Activated CD4-positive, alpha-beta T cell treated with anti-CD3 and anti-CD28 coated beads for 1 hour (primary cell): ENCODE measurements around the gene PHACTR3.

Source experiments
- DNase-seq: peaks from one replicate; pipeline ENCODE4 v3.0.0-alpha.2; 2020

PHACTR3 gene

DNA sequence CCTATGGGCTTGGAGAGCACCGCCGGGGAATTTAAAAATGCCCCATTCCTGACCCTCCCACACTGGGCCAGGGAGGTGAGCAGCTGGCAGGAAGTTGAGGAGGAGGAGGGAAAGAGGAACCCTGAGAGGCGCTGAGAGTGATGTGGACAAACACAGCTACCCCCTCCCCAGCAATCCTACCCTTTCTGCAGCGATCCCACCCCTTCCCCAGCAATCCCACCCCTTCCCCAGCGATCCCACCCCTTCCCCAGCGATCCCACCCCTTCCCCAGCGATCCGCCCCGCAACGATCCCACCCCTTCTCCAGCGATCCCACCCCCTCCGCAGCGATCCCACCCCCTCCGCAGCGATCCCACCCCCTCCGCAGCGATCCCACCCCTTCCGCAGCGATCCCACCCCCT, 217.4 kb downstream of the PHACTR3 start:
- DNase-seq: no peak

DNA sequence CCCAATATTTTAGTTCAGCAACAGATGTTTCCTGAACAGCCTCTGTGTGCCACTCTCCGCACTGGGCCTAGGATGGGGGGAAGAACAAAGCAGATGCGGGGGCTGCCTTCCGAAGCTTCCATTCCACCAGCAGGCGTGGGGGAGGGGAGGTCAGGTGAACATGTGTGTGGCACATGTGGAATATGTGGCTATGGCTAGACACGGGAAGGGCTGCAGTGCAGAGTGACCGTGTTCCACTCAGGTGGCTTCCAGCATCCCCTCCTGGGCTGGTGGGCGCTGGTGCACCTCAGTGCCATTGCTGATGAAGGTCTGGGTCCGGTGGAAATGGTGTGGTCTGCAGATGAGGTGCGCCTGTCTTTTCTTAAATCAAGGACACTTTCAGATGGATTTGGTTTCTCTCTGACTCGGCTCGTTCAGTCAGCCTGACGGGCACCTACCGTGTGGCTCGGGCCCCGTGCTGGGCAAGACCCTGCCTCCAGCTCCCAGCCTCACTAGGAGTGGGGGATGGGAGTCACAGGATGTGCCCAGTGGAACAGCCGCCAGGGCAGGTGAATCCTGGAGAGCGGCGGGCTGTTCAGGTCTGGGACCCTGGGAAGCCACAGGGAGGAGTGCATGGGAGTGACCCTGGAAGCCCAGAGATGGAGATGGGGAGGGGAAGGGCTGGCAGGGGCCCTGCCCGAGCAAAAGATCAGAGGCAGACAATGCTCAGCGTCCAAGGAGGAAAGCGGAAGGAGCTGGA, 218.1 kb downstream of the PHACTR3 start:
- DNase-seq: no peak

GRCh38 chr20:59823030-59823423, 218.7 kb downstream of the PHACTR3 start:
- DNase-seq: no peak

DNA sequence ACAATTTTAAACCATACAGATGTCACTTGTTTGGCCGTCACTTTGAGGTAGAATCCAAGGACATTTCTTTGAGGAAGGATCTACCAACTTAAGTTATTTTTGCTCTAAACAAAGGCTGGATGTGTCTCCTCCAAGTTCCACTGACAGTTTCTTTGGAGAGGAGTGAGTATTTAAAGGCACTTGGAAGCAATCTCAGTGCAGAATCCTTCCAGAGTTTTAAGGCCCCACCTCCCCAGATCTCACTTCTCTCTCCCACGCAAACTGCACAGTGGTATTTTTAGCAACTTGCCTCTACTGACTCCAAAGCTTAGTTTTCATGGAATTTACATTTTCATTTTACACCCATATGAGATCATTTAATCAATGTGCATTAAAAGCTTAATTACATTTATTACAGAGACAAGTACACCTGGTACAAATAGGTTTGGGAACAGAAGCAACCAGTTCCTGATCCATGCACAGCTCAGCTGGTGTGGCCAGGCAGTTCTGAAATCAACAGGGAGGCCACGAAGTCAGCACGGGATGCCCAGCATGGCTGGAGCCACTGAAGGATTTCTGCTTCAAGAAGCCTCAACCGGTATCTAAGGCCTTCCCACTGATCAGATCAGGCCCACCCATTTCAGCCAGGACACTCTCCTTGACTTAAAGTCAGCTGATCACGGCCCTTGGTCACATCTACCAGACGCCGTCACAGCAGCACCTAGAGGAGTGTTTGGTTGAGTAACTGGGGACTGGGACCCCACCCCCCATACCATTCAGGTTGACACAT, 219.3 kb downstream of the PHACTR3 start:
- no peak for DNase-seq

- DNase-seq: no peak
Observed at GRCh38 chr20:59824711-59825562, 220.6 kb downstream of the PHACTR3 start.

DNA sequence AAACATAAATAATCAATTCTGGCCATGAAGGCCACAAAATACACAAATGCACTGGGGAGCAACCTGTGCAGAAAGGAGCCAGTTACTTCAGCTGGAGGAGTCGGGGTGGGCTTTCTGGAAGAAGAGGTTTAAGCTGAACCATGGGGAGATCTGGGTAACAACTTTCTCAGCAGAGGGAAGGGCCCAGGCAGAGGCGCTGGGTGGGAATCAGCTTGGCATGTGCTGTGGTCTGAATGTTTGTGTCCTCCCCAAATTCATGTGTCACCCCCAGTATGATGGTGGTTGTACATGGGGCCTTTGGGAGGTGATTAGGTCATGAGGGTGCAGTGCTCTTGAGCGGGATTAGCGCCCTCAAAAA, 221.2 kb downstream of the PHACTR3 start:
- DNase-seq: no peak

DNA sequence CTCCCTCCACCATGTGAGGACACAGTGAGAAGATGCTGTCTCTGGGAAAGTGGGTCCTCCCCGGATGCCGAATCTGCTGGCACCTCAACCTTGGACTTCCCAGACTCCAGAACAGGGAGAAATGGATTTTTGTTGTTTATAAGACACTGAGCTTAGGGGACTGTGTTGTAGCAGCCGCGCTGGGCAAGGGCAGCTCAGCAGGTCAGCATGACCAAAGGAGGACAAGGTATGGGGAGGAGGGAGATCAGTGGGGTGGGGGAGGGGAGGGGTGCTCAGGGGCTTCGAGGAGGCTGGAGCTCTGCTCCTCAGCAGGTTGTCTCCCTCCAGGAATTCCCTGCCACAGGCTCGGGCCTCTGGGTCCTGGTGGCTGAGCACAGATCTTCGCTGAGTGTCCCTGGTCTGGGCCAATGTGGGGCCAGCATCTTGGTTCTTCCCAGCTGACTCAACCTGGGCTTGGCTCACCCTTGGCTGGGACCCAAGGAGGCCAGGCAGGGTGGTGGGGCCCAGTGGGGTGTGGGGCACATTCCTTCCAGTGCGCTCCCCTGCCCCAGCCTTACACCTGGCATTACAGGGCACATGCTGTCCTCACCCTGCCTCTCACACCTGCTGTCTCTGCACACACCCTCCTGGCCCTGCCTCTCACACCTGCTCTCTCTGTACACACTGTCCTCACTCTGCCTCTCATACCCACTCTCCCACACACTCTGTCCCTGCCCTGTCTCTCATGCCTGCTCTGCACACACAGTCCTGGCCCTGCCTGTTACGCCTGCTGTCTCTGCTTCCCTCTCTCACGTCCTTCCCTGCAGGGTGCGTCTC, 221.8 kb downstream of the PHACTR3 start:
- no peak for DNase-seq

DNA sequence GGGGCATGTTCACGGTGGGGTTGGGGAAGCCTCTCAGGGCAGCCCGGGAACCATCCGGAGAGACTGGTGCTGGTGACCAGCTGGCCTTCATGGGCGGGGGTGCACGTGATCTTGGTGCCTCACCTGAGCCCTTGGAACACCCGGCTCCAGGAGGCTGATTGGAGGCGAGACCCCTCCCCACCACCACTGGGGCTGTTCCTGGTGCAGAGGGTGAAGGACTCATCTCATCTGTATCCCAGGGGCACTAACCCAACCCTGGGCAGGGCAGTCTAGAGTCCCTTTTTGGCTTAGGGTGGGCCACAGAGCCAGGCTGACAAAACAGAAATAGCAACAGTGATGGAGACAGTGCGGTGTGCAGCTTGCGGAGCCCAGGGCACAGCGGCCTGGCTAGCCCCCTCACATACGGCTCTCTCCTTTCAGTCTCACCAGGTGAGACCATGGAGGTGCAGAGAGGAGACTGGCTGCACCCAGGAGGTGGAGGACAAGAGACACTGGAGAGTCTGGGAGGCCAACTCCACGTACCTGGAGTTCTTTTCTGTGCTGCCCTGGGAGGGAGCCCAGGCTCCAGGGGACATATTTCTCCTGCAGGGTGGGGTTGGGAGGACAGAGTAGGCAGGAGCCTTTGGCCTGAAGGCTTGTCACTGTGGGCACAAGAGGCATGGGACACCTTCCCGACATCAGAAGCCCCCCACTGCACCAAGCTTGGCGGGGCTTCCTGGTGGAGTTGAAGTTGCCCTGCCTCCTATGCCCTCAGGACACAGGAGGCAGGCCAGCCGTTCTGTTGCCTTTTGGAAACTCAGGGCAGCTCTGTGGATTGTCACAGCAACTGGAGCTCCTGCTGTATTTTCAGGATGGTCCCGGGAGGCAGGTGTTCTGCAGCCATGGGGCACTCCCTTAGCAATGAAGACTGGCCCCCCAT, 223.1 kb downstream of the PHACTR3 start:
- no peak for DNase-seq

DNA sequence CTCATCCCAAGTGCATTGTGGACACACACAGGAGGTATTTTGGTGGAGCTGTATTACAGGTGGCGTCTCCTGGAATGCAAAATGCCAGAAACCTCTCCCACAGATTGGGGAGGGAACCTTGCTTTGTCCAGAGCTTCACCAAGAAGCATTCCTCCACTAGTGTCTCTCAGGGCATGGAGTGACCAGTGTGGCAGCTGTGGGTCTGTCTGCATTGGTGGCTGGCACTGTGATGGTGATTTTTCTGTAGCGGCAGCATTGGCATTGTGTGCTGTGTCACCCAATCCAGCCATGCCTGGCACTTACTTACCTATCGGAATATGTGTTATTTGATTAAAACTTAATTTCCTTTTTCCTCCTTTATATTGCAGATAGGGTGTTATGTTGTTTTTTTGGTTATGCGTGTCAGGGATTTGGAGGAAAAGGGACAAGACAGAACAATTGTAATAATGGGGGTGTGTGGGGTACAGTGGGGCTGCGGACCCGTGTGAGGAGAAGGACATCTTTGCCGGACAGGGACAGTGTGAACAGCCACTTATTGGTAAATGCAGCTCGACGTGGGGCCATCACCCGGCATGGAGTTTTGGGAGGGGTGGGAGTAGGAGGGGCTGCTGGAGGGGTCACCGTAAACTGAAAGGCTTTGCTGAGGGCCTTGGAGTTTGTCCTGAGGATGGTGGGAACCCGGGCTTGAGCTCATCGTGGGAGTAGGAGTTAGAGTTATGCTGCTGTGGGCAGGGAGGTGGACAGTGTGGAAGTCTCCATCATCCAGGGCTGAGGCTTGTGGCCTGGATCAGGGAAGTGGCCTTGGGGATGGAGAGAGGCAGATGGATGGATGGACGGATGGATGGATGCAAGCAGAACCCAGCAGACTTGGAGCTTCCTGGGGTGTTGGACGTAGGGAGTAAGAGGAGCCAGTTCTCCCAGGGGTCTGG, 224.0 kb downstream of the PHACTR3 start:
- DNase-seq: no peak

DNA sequence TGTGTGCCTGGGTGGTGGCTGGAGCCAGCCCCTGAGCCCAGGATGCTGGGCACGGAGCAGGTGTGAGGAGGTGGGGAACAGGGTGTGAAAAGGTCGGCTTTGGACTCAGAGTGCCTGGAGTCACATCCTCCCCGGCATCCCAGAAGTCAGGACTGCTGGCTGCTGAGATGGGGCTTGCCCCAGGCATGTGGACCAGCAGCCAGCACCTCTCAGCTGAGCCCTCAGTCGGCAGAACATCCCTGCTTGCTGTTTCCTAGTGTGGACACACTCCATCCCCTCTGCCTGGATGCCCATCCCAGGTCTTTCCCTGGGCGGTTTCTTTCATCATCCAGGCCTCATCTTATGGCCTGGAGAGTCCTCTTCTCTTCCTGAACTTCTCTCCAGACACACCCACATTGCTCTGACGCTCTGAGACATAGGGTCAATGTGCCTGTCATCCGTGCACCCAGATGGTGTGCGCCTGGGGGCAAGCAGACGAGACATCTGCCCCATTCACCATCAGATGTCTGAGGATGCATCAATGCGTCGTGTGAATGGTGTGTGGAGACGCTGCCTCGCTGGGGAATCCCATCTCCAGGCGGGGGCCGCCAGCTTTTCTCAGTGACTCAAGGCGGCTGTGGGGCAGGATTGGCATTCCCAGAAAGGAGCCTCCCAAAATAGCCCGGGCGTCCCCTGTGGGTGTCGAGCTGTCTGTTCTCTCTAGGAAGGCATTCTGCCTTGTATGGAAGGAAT, 224.9 kb downstream of the PHACTR3 start:
- no peak for DNase-seq

DNA sequence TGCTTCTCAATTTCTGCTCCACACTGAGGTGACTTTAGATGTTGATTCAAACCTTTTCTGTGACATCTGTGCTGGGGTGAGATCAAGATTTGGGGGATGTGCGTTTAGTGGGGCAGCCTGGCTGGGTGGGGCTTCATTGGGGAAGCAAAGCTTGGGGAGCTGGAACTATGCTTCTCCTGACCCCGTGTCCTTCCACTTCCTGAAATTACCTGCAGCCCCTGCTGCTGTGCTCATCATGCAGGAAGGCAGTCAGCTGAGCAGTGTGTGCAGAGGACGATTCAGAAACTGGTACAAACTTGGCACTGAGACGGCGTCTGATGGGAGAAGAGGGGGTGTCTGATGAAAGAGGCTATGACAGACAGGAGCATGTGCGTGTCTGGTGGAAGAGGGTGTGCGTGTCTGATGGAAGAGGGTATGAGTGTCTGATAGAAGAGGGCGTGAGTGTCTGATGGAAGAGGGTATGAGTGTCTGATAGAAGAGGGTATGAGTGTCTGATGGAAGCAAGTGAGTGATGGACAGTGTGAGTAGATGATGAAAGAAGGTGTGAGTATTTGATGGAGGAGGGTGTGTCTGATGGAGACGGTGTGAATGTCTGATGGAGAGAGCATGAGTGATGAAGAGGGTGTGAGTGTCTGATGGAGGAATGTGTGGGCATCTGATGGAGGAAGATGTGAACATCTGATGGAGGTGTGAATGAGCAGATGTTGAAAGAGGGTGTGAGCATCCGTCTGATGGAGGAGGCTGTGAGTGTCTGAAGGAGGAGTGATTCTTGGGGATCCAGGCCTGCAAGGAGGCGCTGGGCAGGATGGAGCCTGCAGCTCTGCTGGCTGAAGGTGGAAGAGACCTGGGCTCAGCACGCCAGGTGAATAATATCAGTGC, 225.7 kb downstream of the PHACTR3 start:
- DNase-seq: no peak

DNA sequence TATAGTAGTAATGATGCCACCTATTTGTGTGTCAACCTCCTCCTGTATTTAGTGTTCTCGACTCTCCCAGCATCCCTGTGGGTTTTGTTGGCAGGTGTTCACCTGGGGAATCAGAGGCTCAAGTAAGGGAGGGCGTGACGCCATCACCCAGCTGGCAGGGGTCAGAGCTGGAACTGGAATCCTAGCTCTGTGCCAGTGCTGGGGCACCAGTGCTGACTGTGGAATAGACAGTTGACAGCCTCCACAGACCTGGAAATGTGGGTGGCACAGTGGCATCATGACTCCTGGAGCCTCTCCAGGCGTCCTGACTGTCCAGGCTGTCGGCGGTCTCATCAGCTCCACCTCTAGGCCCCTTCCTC, 226.3 kb downstream of the PHACTR3 start:
- no peak for DNase-seq

DNA sequence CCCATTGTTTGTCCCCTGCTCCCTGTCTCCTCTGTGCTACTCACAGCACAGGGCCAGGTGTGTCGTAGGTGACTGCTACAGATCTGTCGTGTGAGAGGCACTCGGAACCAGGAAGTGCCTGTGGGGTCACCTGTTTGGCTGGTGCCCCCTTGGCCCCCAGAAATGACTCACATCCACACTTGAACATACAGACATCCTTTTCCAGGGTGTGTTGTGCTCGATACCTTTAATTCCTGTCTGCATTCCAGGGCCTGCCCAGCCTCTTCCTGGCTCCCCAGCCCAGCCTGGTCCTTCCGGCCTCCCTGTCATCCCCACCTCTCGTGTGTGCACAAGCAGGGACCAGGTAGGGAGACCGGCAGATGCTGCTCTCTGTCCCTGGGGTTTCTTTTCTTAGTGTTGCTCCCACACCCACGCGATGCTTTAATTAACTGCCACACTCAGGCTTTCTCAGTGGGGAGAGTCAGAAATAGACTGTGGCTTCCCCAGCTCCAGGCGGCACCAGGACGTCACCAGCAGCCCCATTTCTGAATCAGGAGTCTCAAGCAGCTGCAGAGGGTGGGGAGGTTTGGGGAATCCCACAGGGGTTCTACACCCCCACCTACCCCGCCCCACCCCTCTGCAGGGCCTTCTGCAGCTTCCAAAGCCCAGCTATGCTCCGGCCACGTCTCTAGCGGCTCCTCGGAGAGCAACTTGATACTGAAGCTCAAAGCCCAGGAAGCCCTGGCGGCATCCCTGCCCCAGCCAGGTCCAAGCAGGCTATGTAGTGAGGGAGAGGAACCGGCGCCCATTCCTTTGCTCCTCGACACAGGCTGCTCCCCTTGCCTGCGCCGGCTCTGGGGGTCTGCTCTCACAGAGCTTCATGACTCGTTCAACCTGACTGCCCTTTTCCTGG, 226.9 kb downstream of the PHACTR3 start:
- no peak for DNase-seq

DNA sequence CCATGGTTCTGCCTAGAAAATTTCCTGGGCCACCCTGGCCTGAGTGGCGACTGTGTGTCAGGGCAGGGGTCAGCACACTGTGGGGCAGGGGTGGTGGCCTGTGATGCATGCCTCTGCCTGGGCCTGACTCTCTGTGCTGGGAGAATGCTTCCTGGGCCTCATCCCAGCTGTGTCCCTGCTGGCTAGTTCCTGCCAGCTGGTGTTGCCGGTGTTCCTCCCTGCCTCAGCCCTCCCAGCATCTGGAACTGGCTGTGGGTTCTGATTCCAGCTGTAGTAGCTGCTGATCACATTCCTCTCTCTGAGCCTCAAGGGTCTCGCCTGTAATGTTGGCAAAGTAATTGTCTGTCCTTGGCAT, 227.6 kb downstream of the PHACTR3 start:
- DNase-seq: no peak

GRCh38 chr20:59832406-59833363, 228.3 kb downstream of the PHACTR3 start:
- DNase-seq: no peak

DNA sequence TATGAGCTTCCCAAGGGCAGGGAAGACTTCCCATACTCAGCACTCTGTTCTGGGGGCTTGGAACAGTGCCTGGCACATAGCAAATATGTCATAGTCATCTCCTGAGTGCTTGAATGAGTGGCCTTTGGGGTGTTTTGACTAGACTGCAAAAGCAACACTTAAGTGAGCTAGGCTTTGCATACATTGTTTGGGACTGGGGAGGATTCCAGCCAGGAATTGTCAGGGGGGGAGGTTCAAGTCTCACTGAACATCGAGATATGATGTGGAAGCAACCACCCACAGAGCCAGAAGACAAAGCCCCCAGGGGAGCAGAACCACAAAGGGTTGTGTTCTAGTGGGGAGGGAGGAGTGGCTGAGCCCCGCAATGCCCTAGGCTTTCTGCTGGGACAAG, 230.7 kb downstream of the PHACTR3 start:
- no peak for DNase-seq
